KMS-11 (cell line): ENCODE measurements around the gene TBC1D25.

ENCODE experiments used
- H2AFZ ChIP-seq: fragments of 200-600 bp; sonication (generic); 2 replicates; pipeline ENCODE4 v1.6.1; 2016; ENCODE audit warnings: antibody characterized with exemption, mixed run types, low read depth
- H3K27ac ChIP-seq: fragments of 200-600 bp; sonication (generic); 2 replicates; pipeline ENCODE4 v1.6.1; 2016; ENCODE audit warnings: mild to moderate bottlenecking, mixed run types
- H3K27me3 ChIP-seq: fragments of 200-600 bp; sonication (generic); 2 replicates; pipeline ENCODE4 v1.6.1; 2017; ENCODE audit warnings: mild to moderate bottlenecking, low read depth, mixed run types, moderate library complexity; ENCODE audit not compliant: insufficient read depth
- H3K36me3 ChIP-seq: fragments of 200-600 bp; sonication (generic); 2 replicates; pipeline ENCODE4 v1.6.1; 2017; ENCODE audit warnings: mild to moderate bottlenecking, mixed run types; ENCODE audit not compliant: insufficient read depth
- H3K4me1 ChIP-seq: fragments of 200-600 bp; sonication (generic); 2 replicates; pipeline ENCODE4 v1.6.1; 2016; ENCODE audit warnings: mild to moderate bottlenecking, low read depth, mixed run types; ENCODE audit not compliant: poor library complexity, severe bottlenecking
- H3K4me2 ChIP-seq: fragments of 200-600 bp; sonication (generic); 2 replicates; pipeline ENCODE4 v1.7.0; 2016; ENCODE audit warnings: mild to moderate bottlenecking, mixed run types
- H3K4me3 ChIP-seq: fragments of 200-600 bp; sonication (generic); IDR thresholded peaks from 2 replicates; pipeline ENCODE4 v1.6.1; 2017; ENCODE audit warnings: low read depth, low read length, mixed read lengths; ENCODE audit not compliant: insufficient read depth
- H3K79me2 ChIP-seq: fragments of 200-600 bp; sonication (generic); 2 replicates; pipeline ENCODE4 v1.6.1; 2016; ENCODE audit warnings: low read depth, mixed run types; ENCODE audit not compliant: insufficient read depth
- H3K9ac ChIP-seq: fragments of 200-600 bp; sonication (generic); 2 replicates; pipeline ENCODE4 v1.6.1; 2016; ENCODE audit warnings: mild to moderate bottlenecking, mixed run types
- H4K20me1 ChIP-seq: fragments of 200-600 bp; sonication (generic); 2 replicates; pipeline ENCODE4 v1.6.1; 2016; ENCODE audit warnings: mild to moderate bottlenecking, mixed run types; ENCODE audit not compliant: insufficient read depth
- TF ChIP-seq, protein P1 (sequence below): fragments of 200-600 bp; sonication (generic); conservative IDR thresholded peaks from 2 replicates; pipeline ENCODE4 v1.6.1; 2017; ENCODE audit warnings: low read depth, mild to moderate bottlenecking, antibody characterized with exemption, low read length, moderate library complexity, mixed read lengths

Gene TBC1D25

DNA sequence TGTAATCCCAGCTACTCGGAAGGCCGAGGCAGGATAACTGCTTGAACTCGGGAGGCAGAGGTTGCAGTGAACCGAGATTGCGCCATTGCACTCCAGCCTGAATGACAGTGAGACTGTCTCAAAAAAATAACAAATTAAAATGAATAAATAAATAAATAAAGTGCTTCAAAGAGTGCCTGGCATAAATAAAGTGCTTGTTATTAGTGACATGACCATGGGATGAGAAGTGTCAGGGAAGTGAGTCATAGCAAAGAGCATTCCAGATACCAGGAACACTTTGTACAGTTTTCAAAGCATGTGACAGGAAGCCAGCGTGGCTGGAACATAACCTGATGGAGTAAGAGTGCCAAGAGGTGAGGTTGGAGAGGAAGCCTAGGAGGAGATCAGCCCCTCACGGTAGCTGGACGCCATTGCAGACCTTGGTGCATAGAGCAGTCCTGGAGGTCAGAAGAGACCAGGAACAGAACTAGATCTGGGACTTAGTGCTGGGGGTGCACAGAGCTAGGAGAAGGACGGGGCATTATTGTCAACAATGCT is 51.8 kb downstream of the TBC1D25 start:
- Histone ChIP-seq H3K9ac (no peak overlapping the region), H2AFZ (no peak overlapping the region), H3K4me1 (no peaks in the 10 kb centered on the region), H3K27me3 (no peaks in the 10 kb centered on the region), H3K27ac (no peak overlapping the region), H3K4me3 (no peak overlapping the region), H3K4me2 (no peak overlapping the region), H3K79me2 (no peaks in the 10 kb centered on the region), H3K36me3 (no peaks in the 10 kb centered on the region), H4K20me1 (no peaks in the 10 kb centered on the region)
- TF ChIP-seq, protein P1, sequence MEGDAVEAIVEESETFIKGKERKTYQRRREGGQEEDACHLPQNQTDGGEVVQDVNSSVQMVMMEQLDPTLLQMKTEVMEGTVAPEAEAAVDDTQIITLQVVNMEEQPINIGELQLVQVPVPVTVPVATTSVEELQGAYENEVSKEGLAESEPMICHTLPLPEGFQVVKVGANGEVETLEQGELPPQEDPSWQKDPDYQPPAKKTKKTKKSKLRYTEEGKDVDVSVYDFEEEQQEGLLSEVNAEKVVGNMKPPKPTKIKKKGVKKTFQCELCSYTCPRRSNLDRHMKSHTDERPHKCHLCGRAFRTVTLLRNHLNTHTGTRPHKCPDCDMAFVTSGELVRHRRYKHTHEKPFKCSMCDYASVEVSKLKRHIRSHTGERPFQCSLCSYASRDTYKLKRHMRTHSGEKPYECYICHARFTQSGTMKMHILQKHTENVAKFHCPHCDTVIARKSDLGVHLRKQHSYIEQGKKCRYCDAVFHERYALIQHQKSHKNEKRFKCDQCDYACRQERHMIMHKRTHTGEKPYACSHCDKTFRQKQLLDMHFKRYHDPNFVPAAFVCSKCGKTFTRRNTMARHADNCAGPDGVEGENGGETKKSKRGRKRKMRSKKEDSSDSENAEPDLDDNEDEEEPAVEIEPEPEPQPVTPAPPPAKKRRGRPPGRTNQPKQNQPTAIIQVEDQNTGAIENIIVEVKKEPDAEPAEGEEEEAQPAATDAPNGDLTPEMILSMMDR: no peak

DNA sequence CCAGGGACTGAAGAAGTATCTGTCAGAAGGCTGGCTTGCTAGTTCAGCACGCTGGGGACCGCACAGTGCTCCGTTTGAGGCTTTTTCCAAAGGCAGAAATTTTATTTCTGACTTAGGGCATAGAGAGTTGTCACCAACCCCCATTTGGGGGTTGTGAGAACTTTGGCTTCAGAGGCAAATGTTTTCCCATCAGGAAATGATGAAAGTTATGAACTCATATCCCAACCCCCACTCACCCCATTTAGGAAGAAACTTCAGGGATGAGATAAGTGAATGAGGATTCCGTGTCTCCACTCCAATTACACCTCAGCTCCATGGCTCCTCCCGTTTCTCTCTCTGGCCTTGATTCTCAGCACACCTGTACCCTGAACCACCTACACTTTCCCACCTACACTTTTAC is 53.5 kb downstream of the TBC1D25 start:
- Histone ChIP-seq H3K4me2 (no peak overlapping the region), H3K4me1 (no peaks in the 10 kb centered on the region), H3K27ac (no peak overlapping the region), H3K4me3 (no peak overlapping the region), H3K79me2 (no peaks in the 10 kb centered on the region), H3K9ac (no peak overlapping the region), H3K27me3 (no peaks in the 10 kb centered on the region), H2AFZ (no peak overlapping the region), H3K36me3 (no peaks in the 10 kb centered on the region), H4K20me1 (no peaks in the 10 kb centered on the region)
- TF ChIP-seq, protein P1: no peak

DNA sequence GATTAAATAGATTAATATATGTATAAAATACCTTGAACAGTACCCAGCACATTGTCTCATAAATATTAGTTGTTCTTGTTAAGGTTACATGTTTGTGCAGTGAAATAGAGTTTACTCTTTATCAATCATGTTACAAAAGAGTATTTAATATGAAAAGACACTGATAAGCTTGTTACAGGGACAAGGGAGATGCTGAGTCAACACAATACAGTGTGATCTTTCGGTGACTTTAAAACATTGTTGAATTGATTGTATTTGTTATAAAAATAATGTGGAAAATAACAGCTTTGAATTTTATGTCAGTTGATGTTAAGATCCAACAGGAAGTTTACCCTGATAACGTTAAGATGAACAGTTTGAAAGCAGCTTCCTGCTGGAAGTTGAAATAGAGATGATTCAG is 56.4 kb downstream of the TBC1D25 start:
- Histone ChIP-seq H3K4me1 (no peaks in the 10 kb centered on the region), H3K27me3 (no peaks in the 10 kb centered on the region), H3K4me2 (no peak overlapping the region), H3K4me3 (no peak overlapping the region), H3K36me3 (no peaks in the 10 kb centered on the region), H3K79me2 (no peaks in the 10 kb centered on the region), H4K20me1 (no peaks in the 10 kb centered on the region), H3K9ac (no peak overlapping the region), H2AFZ (no peak overlapping the region), H3K27ac (no peak overlapping the region)
- TF ChIP-seq, protein P1: no peak

DNA sequence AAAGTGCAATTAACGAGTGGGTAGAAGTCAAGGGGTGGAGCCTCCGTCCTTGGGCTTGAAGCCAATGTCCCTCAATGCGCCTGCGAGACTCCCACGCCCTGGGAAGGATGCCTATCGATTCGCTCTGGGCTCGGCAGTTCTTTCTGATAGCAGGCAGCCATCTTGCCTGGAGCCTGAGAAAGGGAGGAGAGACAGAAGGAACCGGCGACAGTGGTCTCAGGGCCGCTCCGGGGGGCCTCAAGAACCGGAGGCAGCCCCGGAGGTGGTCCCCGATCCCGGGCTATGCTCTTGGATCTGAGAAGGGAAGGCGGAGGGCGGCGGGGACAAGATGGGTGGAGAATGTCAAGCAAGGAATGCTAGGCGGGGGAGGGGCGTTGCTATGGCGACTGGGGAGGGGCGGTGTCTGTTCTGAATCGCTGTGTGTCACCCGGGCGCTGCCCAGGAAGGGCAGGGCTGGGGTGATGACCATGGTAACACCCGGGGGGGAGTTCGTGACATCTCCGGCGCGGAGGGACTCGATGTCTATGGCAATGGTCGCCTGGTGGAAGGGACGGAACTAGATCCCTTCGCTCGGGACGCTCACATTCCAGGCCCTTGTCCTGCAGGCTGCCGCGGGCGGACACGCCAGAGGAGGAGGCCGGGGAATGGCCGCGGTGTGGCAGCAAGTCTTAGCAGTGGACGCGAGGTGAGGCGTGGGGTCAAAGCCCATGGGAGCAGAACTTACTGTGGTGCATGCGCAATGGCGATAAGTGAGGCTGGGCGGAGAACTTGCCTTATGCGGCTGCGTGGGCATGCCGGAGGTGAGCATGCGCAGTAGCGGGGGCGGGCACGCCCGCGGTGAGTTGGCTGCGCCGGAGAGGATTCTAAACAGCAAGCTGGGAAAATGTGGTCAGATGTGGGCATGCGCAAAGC is 58.1 kb downstream of the TBC1D25 start, which contains the start of gene WDR13:
Gene WDR13, plus strand, starts transcription at position 140 of the 912 bp plus-strand sequence. Its CDS starts 505 bp downstream, at position 645.
- no peaks in the 10 kb centered on the region for H3K27me3 ChIP-seq
- H3K4me1 ChIP-seq: no peaks in the 10 kb centered on the region
- H3K4me3 ChIP-seq: no peak within 1 kb of the TSS
- H3K27ac ChIP-seq: peak within 1 kb of the TSS; percentile 84
- no peaks in the 10 kb centered on the region for H3K36me3 ChIP-seq
- no peaks in the 10 kb centered on the region for H3K79me2 ChIP-seq
- H4K20me1 ChIP-seq: no peaks in the 10 kb centered on the region
- H2AFZ ChIP-seq: peak within 1 kb of the TSS; percentile 68; the same call in 1 of the 2 replicates
- TF ChIP-seq, protein P1: no peak
- peak within 1 kb of the TSS; percentile 73 for H3K9ac ChIP-seq
- H3K4me2 ChIP-seq: peak within 1 kb of the TSS; percentile 57; the same call in 1 of the 2 replicates
